MG63 (cell line): ENCODE data around the gene NKX2-4. TPM values are rescaled to one million over a fixed set of nuclear protein-coding genes. Genes with fewer than 3 reads are reported as not detected.

Source experiments
- DNase-seq: peaks from one replicate; pipeline ENCODE4 v3.0.0-alpha.2; 2020
- H3K27me3 ChIP-seq: fragments of 250-450 bp; sonication (Bioruptor Pico); 2 replicates; pipeline ENCODE4 v1.5.1; 2020; ENCODE audit warnings: mild to moderate bottlenecking, moderate library complexity
- H3K36me3 ChIP-seq: fragments of 250-450 bp; sonication (Bioruptor Pico); 2 replicates; pipeline ENCODE4 v1.5.1; 2020; ENCODE audit warnings: mild to moderate bottlenecking, moderate library complexity
- H3K4me3 ChIP-seq: fragments of 250-450 bp; sonication (Bioruptor Pico); 2 replicates; pipeline ENCODE4 v1.5.1; 2020; ENCODE audit warnings: mild to moderate bottlenecking, moderate library complexity
- H3K9me3 ChIP-seq: fragments of 250-450 bp; sonication (Bioruptor Pico); 2 replicates; pipeline ENCODE4 v1.5.1; 2020; ENCODE audit warnings: mild to moderate bottlenecking, moderate library complexity
- total RNA-seq: library from RNA; depleted of rRNA; stranded (reverse); fragments of >200 nt; shearing (Covaris generic); gene quantifications from 2 replicates; pipeline ENCODE4 v1.2.3, GENCODE V29; 2014; ENCODE audit warnings: low replicate concordance

The NKX2-4 gene
- total RNA-seq, 1 experiment from 2014 or later = not detected

DNA sequence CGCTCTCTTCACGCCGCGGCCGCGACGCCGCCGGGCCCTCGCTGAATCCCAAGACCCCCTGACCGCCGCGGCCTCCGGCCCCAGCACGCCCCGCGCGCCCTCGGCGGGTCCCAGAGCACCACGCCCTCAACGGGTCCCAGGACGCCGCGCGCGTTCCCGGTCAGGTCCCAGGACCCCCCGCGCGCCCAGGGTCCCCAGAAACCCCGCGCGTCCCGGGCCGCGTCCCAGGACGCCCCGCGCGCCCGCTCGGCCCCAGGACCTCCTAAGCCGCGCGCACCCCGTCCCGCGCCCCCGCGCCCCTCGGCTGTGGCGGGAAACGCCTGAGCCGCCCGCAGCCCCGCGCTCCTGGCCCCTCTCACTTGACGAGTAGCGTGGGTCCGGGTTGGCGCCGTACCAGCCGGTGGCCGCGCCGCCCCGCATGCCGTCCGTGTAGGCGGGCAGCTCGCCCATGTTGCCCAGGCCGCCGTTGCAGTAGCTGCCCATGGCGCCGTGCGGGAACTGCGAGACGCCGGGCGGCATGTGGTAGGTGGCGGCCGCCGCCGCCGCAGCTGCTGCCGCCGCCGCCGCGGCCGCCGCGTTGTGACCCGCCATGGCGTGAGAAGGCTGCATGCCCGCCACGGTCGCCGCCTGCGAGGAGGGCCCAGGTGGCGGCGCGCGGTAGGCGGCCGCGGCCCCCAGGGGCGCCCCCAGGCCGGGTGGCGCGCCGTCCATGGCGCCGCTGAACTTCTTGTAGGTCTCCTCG, 556 bp downstream of the NKX2-4 start:
- Histone ChIP-seq H3K4me3 (no peak overlapping the region), H3K27me3 (peaks cover 52% of the 10 kb centered on the region), H3K36me3 (no peaks in the 10 kb centered on the region), H3K9me3 (no peaks in the 10 kb centered on the region)
- peak; percentile 10 for DNase-seq

DNA sequence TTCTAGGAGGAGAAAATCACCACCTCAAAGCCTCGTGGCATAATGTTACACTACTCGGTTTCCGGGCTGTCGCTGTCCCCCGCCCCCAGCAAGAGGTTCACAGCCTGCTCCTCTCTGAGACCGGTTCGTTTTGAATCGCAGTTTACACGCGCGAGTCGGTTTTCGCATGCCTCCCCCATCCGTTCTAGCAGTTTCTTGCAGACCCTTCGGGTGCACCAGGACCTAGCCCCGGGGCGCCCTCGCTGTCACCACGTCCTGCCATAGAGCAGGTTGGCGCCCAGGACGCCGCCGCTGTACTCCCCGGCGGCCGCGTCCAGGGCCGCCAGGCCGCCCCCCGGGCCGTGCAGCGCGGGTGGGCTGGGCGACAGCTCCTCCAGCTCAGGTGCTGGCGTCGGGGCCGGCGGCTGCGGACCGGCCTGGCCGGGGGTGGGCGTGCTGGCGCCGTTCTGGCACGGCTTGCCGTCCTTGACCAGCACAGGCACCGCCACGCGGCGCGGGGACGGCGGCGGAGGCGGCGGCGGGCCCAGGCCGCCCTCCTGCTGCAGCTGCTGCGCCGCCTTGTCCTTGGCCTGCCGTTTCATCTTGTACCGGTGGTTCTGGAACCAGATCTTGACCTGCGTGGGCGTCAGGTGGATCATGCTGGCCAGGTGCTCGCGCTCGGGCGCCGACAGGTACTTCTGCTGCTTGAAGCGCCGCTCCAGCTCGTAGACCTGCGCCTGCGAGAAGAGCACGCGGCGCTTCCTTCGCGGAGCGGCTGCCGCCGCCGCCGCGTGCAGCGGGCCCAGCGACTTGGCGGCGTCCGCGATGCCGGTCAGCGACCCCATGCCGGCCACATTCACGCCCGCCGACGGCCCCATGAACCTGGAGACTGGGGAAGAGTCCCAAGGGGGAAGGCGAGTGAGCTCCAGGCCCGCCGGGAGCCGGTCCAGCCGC, 1.4 kb downstream of the NKX2-4 start:
- Histone ChIP-seq H3K4me3 (no peak overlapping the region), H3K36me3 (no peaks in the 10 kb centered on the region), H3K27me3 (peaks cover 48% of the 10 kb centered on the region), H3K9me3 (no peaks in the 10 kb centered on the region)
- no peak for DNase-seq

DNA sequence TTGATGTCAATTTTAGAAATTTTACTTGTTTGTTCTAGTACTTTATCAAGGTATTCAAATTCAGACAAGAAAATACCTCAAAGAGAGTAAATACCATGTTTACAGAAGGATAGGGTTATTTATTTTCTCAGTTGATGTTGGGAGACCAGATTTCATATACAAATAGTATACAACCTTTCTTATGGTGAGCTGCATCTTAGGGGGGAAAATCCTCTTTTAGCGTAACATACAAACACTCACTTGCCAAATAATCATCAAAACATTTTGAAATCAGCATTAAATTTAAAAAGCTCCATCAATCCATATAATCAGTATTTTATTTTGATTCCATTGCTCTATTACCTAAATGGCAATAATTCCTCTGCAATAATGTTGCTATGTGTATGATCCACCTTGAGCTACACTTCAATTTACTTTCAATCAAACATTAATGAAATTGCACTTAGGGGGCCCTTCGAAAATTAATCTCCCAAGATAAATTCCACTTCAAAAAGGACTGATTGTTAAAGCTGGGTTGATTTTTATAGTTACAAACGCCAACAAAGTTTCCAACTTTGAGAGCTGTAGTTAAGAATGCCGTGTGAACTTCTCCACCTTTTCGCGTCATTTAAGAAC, 2.2 kb downstream of the NKX2-4 start:
- Histone ChIP-seq H3K36me3 (peaks cover under 1% of the 10 kb centered on the region; the same call in 1 of the 2 replicates), H3K9me3 (no peaks in the 10 kb centered on the region), H3K27me3 (peaks cover 41% of the 10 kb centered on the region), H3K4me3 (no peak overlapping the region)
- no peak for DNase-seq

DNA sequence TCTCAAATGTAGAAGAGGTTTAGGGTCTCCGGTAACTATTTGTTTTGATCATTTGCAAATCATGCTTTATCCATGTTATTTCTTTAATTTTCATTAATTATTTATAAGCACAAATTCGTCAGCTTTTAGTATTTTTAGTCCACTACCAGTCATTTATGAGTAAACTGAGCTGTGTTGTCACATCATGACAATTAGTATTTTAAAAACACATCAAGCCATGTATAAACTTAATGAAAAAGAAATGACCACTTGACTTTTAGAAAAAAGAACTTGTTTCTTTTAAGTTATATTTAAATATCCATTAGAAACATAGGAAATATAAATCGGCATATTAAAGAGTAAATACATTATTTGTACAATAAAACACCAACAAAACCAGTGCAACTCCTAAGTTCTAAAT, 2.8 kb downstream of the NKX2-4 start:
- Histone ChIP-seq H3K4me3 (no peak overlapping the region), H3K36me3 (peaks cover 5% of the 10 kb centered on the region; the same call in 1 of the 2 replicates), H3K9me3 (no peaks in the 10 kb centered on the region), H3K27me3 (peaks cover 36% of the 10 kb centered on the region)
- DNase-seq = no peak

DNA sequence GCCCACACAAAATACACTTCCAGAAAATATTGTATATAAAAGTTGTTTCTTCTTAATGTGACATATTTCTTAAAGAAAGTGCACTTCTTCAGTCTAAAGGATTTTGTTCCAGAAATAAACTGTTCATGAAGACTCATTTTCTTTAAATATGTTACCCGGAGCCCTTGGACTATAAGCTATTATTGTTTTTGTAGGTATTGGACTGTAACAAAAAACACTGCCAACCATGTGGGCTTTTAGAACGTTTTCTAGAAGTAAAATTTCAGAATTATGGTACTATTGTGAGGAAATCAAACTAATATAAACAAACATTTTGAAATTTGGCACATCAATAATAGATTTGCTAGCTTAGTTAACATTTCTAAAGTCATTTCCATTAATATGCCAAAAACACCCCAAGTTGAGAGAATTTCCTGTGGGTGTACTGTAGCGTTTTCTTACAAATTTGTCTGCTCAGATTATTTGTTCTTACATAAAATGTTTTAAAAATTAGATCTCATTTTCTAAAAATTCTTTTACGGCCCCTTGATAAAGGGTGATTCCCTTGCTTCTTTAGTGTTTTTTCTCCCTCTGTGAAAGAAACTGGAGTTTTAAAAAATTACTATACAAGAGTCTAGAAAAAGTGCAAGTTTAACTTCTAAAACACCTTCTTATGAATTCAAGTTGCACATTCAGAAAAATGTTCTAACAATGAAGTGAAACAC, 3.4 kb downstream of the NKX2-4 start:
- H3K27me3 ChIP-seq = peaks cover 32% of the 10 kb centered on the region
- no peaks in the 10 kb centered on the region for H3K9me3 ChIP-seq
- no peak for DNase-seq
- H3K36me3 ChIP-seq = peaks cover 5% of the 10 kb centered on the region; the same call in 1 of the 2 replicates
- H3K4me3 ChIP-seq = no peak overlapping the region

DNA sequence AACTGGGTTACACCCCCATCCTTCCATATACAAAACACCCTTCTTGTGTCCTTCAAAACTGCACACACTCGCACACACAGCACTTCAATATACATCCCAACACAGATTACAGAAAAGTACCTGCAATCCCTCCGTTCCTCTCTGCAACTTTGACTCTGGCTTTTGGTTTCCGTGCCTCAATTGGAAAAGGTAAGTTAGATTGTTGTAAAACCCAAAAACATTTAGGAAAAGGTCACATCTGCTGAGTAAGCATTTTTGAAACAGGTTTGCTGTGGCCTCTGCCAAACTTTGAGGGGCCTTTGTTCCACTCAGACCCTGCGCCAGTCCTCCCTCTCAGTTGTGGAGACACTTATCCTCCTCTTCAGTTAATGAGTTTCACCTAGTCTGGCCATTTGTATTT, 4.2 kb downstream of the NKX2-4 start:
- Histone ChIP-seq H3K27me3 (peaks cover 24% of the 10 kb centered on the region), H3K36me3 (peaks cover 5% of the 10 kb centered on the region; the same call in 1 of the 2 replicates), H3K4me3 (no peak overlapping the region), H3K9me3 (no peaks in the 10 kb centered on the region)
- no peak for DNase-seq

DNA sequence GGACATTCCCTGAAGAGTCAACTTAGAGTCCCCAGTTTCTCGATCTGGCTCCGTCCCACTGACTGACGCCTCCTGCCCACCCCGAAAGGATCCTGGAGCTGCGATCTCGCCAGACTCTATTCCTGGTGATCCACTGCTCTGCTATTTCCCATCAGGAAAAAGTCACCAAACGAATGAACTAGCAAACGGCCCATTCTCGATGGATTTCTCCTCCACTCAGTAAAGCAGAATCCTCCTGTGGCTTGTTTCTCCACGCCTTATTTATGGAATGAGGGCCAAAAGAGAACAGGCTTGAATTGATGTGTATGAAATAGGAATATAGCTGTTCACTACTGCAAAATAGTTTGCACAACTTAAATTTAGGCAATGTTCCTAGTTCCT, 5.4 kb downstream of the NKX2-4 start:
- Histone ChIP-seq H3K27me3 (peaks cover 18% of the 10 kb centered on the region; the same call in 1 of the 2 replicates), H3K4me3 (no peak overlapping the region), H3K9me3 (no peaks in the 10 kb centered on the region), H3K36me3 (peaks cover 7% of the 10 kb centered on the region)
- DNase-seq = no peak

DNA sequence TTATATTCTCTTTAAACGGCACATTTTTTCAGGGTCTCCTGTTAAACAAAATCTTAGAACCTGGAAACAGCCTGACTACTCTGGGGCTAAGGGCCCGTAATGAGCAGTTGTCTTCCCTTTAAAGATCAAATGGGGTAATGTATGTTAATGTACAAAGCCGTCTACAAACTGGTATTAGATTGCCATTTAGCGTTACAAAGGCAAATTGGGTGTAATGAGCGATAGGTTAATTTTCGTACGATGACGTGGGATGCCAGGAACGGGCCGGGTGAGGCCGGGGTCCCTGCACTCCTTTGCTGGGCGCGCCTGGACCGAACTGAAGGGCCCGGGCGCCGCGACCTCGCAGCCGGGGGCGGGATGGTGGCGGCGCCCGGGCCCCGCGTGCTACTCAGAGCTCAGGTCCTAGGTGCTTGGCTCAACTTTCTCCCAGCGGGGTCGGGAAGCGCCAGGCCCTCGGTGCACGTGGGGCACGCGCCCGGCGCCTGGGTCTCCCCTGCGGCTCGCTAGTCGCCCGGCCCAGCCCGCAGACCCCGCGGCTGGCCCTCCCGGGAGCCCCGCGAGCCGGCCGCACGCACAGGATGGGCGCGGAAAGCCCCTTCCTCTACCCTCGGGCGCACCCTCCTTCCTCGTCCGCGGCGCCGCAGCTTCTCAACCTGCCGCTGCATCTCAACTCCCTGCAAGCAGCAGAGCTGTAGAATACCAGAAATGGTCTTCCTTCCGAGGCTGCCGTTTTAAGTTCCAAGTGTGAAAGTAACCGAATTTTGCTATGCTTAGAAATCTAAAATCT, 5.9 kb downstream of the NKX2-4 start:
- H3K9me3 ChIP-seq = no peaks in the 10 kb centered on the region
- H3K36me3 ChIP-seq = peaks cover 12% of the 10 kb centered on the region
- peaks cover 18% of the 10 kb centered on the region; the same call in 1 of the 2 replicates for H3K27me3 ChIP-seq
- H3K4me3 ChIP-seq = no peak overlapping the region
- no peak for DNase-seq

DNA sequence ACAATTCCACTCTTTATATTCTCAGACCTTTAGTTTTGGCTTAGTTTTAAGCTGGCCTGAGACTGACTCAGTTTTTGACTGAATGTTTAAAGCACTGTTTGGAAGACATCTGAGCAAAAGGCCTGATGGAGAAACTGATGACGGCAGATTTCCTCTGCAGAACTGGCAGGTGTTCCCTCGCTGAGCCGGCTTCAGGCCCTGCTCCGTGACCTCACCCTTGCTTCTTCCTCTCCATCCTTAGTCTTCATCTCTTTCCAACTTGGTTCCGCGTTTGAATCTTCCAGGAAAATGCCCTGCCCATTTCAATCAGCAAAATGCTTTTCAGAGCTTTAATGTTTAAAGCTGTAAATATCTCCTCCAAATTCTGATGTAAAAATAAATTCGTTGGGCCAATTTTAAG, 6.6 kb downstream of the NKX2-4 start:
- peaks cover 13% of the 10 kb centered on the region for H3K36me3 ChIP-seq
- H3K9me3 ChIP-seq = no peaks in the 10 kb centered on the region
- DNase-seq = no peak
- H3K4me3 ChIP-seq = no peak overlapping the region
- peaks cover 15% of the 10 kb centered on the region; the same call in 1 of the 2 replicates for H3K27me3 ChIP-seq

DNA sequence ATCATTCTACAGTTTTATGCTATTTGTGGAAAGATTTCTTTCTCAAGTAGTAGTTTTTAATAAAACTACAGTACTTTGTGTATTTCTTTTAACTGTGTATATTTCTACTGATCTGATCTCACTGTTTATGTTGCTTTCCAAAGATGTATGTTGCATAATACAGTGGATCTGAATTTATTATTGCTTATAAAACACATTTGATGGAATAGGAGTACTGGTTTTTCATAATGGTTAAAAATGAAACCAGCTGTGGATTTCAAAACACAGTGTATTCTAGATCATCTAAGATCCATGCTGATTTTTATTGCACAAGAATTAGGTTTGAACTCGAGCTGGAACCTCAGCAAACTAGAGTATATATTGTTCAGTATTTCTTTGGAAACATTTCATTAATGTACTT, 8.0 kb downstream of the NKX2-4 start:
- Histone ChIP-seq H3K4me3 (no peak overlapping the region), H3K9me3 (no peaks in the 10 kb centered on the region), H3K27me3 (peaks cover 1% of the 10 kb centered on the region; the same call in 1 of the 2 replicates), H3K36me3 (peaks cover 16% of the 10 kb centered on the region)
- no peak for DNase-seq

DNA sequence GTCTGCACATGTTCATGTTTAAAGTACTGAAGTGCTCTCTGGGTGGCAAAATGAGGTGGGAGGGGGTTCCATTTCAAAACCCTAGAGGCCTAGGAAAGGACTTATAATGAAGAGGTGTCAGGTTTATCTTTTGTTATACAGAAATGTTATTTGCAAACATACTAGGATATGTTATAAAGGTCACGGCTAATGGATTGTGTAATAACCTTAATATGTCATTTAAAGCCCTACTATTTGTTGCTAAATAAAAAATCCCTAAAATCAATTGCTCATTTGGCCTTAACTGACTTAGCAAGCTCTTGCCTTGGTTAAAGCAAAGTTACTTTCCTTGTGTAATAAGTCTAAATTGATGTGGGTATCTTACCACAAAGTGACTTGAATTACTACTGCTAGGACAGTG, 8.8 kb downstream of the NKX2-4 start:
- Histone ChIP-seq H3K4me3 (no peak overlapping the region), H3K36me3 (peaks cover 16% of the 10 kb centered on the region), H3K27me3 (no peaks in the 10 kb centered on the region), H3K9me3 (no peaks in the 10 kb centered on the region)
- DNase-seq = no peak

DNA sequence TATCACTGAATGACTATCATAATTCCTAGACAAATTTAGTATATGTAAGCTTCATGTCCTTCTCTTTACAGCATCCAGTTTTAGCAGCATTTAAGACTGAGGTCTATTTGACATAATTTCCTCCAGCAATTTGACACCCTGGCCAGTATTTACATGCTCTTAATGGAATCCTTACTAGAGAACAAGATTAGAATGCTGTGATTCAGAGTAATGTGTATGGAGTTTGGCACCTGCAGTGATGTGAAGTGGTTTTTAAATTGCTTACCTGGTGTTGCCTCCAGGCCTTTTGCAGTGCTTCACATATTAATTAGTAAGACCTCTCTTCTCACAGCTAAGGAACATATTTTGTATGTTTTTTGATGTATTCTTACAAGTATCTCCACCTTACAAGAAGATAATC, 9.8 kb downstream of the NKX2-4 start:
- no peak overlapping the region for H3K4me3 ChIP-seq
- H3K36me3 ChIP-seq = peaks cover 18% of the 10 kb centered on the region
- no peaks in the 10 kb centered on the region for H3K9me3 ChIP-seq
- DNase-seq = no peak
- H3K27me3 ChIP-seq = no peaks in the 10 kb centered on the region

DNA sequence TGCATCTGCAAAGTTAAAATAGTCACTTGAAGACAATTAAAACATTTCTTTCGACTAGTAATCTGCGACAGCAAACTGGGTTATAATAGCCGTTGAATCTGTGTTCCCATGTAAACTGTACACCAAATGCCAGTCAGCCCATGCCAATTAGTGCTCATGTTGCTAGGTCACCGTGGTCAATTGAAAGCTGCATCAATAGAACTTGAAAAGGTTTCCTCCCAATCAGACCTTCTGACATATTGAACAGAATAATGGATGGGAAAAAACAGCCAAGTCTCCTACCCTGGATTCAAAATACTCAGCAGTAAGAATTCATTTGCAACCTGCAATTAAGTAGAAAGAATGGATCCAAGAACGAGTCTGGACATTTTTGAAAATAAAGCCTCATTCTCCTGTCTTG, 11.2 kb downstream of the NKX2-4 start:
- H3K9me3 ChIP-seq = no peaks in the 10 kb centered on the region
- no peaks in the 10 kb centered on the region for H3K27me3 ChIP-seq
- H3K4me3 ChIP-seq = no peak overlapping the region
- no peak for DNase-seq
- H3K36me3 ChIP-seq = peaks cover 24% of the 10 kb centered on the region

DNA sequence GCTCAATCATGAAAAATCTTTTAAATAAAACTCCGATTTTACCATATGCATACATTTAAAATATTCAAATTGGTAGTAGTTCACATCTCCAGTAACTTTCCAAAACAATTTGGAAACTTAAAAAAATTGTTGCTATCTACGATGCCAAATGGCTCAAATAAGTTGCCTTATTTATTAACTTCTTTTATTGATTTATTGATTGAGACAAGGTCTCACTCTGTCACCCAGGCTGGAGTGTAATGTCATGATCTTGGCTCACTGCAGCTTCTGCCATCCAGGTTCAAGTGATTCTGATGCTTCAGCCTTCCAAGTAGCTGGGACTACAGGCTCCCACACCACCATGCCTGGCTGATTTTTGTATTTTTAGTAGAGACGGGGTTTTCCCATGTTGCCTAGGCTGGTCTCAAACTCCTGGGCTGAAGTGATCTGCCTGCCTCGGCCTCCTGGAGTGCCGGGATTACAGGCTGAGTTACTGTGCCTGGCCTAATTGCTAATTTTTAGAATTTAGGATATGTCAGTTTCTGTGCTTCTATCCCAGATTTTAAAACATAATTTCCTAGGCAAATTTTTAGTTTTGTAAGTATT, 12.9 kb downstream of the NKX2-4 start:
- Histone ChIP-seq H3K4me3 (no peak overlapping the region), H3K36me3 (peaks cover 20% of the 10 kb centered on the region), H3K9me3 (no peaks in the 10 kb centered on the region), H3K27me3 (no peaks in the 10 kb centered on the region)
- no peak for DNase-seq

DNA sequence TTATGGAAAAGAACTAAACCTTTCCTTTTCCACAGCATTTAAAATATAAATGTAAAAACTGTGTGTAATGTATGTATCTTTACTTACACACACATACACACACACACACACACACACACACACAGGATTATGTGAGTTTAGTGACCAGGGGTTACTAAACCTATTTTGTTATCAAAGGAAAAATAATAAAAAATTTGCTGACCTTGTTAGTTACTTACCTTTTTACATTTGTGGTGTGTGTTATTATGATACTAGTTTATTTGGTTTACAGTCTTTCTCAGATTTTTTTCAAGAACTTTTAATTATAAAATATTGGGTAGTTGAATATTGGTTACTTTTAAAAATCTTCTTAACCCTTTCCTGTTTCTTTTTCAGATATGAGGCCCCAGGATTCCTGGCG, 15.7 kb downstream of the NKX2-4 start:
- H3K9me3 ChIP-seq = no peaks in the 10 kb centered on the region
- no peak for DNase-seq
- H3K27me3 ChIP-seq = no peaks in the 10 kb centered on the region
- H3K36me3 ChIP-seq = peaks cover 14% of the 10 kb centered on the region
- H3K4me3 ChIP-seq = no peak overlapping the region

DNA sequence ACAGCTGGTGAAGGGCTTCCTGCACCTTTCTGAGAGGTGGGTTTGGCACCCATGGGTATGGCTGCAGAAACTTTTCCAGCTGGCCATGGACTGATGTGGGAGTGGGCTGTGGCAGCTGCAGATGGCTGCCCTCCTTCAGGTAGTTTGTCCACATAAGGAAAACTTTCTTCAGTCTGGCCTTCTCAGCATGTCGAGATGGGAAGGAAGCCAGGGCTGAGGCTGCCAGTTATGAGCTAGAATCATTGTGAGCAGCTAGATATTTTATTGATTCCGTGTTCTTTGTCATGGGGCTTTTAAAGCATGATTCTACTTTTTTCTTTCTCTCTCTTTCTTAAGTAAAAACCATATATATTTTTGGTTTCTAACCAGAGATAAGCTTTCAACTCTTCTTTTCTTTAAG, 16.6 kb downstream of the NKX2-4 start:
- no peak for DNase-seq
- Histone ChIP-seq H3K4me3 (no peak overlapping the region), H3K9me3 (no peaks in the 10 kb centered on the region), H3K36me3 (peaks cover 11% of the 10 kb centered on the region), H3K27me3 (no peaks in the 10 kb centered on the region)
